ENCODE data around the gene FIGNL2.

- TF ChIP-seq, protein P1, sequence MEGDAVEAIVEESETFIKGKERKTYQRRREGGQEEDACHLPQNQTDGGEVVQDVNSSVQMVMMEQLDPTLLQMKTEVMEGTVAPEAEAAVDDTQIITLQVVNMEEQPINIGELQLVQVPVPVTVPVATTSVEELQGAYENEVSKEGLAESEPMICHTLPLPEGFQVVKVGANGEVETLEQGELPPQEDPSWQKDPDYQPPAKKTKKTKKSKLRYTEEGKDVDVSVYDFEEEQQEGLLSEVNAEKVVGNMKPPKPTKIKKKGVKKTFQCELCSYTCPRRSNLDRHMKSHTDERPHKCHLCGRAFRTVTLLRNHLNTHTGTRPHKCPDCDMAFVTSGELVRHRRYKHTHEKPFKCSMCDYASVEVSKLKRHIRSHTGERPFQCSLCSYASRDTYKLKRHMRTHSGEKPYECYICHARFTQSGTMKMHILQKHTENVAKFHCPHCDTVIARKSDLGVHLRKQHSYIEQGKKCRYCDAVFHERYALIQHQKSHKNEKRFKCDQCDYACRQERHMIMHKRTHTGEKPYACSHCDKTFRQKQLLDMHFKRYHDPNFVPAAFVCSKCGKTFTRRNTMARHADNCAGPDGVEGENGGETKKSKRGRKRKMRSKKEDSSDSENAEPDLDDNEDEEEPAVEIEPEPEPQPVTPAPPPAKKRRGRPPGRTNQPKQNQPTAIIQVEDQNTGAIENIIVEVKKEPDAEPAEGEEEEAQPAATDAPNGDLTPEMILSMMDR (IDR thresholded peaks at IDR 0.05 in 4 of 5, conservative IDR thresholded peaks at IDR 0.05 in 1 of 5) = no peak
- no peak for TF ChIP-seq POLR2A (IDR thresholded peaks at IDR 0.05)
Measured at GRCh38 chr12:51773145-51773869, 75.2 kb downstream of the FIGNL2 start.
